Liver (tissue), 3 donors: Measurements from ENCODE around the gene BEST4.

ENCODE experiments used
- CTCF ChIP-seq: fragments of 150-350 bp; IDR thresholded peaks from 2 replicates; pipeline ENCODE4 v1.5.1; 2017; ENCODE audit warnings: improper control_type of control experiment, low read depth, low read length; ENCODE audit not compliant: missing input control
- EGR1 ChIP-seq, 2 donors: IDR thresholded peaks; 2 replicates each; pipeline ENCODE4 v1.6.1; 2016 to 2018; ENCODE audit warnings: antibody characterized with exemption in 2 of 2, low read depth in 2 of 2
- FOXA1 ChIP-seq: IDR thresholded peaks from 2 replicates; pipeline ENCODE4 v1.6.1; 2016; ENCODE audit warnings: antibody characterized with exemption
- JUND ChIP-seq, 2 donors: IDR thresholded peaks; 2 replicates each; pipeline ENCODE4 v1.6.1; 2016; ENCODE audit warnings: antibody characterized with exemption in 2 of 2
- NR2F2 ChIP-seq: IDR thresholded peaks from 2 replicates; pipeline ENCODE4 v1.6.1; 2016; ENCODE audit warnings: antibody characterized with exemption
- RAD21 ChIP-seq, 2 donors: IDR thresholded peaks; 2 replicates each; pipeline ENCODE4 v1.6.1; 2016; ENCODE audit warnings: antibody characterized with exemption in 2 of 2, mild to moderate bottlenecking in 2 of 2
- RXRA ChIP-seq, 2 donors: IDR thresholded peaks; 2 replicates each; pipeline ENCODE4 v1.6.1; 2017 to 2018; ENCODE audit warnings: antibody characterized with exemption in 2 of 2, mild to moderate bottlenecking in 1 of 2
- SP1 ChIP-seq: IDR thresholded peaks from 2 replicates; pipeline ENCODE4 v1.6.1; 2018; ENCODE audit warnings: antibody characterized with exemption, mild to moderate bottlenecking
- TAF1 ChIP-seq: conservative IDR thresholded peaks from 2 replicates; pipeline ENCODE4 v1.6.1; 2016; ENCODE audit warnings: antibody characterized with exemption, mild to moderate bottlenecking
- YY1 ChIP-seq: IDR thresholded peaks from 2 replicates; pipeline ENCODE4 v1.6.1; 2016; ENCODE audit warnings: antibody characterized with exemption, mild to moderate bottlenecking
- ZBTB33 ChIP-seq: IDR thresholded peaks from 2 replicates; pipeline ENCODE4 v1.6.1; 2016; ENCODE audit warnings: antibody characterized with exemption
- TF ChIP-seq, protein P1 (sequence below): IDR thresholded peaks from 2 replicates; pipeline ENCODE4 v1.6.1; 2016; ENCODE audit warnings: antibody characterized with exemption
- TF ChIP-seq, protein P2 (sequence below): IDR thresholded peaks from 2 replicates; pipeline ENCODE4 v1.6.1; 2016; ENCODE audit warnings: antibody characterized with exemption, mild to moderate bottlenecking
- TF ChIP-seq, protein P3 (sequence below): IDR thresholded peaks from 2 replicates; pipeline ENCODE4 v1.6.1; 2016; ENCODE audit warnings: antibody characterized with exemption
- donor health status: healthy.
- donor health status: healthy.

DNA sequence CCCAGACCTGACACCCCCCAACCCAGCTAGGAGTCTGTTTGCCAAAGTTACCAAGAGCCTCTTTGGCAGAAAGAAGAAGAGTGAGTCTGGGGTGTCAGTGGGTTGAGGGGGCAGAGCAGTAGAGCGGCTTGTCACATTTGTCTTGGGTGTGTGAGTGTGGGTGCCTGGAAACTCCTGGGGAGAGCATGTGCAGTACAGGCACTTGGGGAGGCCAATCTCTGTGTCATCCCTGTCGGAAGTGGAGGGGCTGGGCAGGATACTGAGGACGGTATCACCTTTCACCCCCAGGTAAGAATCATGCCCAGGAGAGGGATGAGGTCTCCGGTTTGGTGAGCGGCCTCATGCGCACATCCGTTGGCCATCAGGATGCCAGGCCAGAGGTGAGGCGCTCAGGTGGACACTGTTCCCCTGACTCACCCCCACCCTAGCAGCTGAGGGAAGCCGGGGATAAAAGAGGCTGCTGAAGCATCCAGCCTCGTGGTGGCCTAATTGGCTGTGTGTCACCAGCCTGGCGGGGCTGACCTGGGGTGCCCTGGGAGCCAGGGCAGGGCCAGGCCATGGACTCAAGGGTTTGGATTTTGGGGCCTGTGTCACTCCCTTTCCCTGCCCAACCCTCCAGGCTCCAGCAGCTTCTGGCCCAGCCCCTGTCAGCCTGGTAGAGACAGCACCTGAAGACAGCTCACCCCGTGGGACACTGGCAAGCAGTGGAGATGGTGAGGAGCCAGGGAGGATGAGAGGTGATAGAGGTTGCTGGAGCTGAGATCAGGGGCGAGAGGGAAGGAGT lies 15.5 kb upstream of the BEST4 start:
- TF ChIP-seq YY1 (no peak), RAD21 (IDR thresholded peaks at IDR 0.05) (no peak), JUND (IDR thresholded peaks at IDR 0.05) (no peak), NR2F2 (no peak), CTCF (no peak), FOXA1 (no peak), RXRA (IDR thresholded peaks at IDR 0.05) (no peak), TAF1 (no peak), ZBTB33 (no peak), SP1 (no peak), EGR1 (IDR thresholded peaks at IDR 0.05; ENCODE audit: low read depth in 2 of 2) (no peak)
- TF ChIP-seq, protein P1, sequence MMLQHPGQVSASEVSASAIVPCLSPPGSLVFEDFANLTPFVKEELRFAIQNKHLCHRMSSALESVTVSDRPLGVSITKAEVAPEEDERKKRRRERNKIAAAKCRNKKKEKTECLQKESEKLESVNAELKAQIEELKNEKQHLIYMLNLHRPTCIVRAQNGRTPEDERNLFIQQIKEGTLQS = no peak
- TF ChIP-seq, protein P2, sequence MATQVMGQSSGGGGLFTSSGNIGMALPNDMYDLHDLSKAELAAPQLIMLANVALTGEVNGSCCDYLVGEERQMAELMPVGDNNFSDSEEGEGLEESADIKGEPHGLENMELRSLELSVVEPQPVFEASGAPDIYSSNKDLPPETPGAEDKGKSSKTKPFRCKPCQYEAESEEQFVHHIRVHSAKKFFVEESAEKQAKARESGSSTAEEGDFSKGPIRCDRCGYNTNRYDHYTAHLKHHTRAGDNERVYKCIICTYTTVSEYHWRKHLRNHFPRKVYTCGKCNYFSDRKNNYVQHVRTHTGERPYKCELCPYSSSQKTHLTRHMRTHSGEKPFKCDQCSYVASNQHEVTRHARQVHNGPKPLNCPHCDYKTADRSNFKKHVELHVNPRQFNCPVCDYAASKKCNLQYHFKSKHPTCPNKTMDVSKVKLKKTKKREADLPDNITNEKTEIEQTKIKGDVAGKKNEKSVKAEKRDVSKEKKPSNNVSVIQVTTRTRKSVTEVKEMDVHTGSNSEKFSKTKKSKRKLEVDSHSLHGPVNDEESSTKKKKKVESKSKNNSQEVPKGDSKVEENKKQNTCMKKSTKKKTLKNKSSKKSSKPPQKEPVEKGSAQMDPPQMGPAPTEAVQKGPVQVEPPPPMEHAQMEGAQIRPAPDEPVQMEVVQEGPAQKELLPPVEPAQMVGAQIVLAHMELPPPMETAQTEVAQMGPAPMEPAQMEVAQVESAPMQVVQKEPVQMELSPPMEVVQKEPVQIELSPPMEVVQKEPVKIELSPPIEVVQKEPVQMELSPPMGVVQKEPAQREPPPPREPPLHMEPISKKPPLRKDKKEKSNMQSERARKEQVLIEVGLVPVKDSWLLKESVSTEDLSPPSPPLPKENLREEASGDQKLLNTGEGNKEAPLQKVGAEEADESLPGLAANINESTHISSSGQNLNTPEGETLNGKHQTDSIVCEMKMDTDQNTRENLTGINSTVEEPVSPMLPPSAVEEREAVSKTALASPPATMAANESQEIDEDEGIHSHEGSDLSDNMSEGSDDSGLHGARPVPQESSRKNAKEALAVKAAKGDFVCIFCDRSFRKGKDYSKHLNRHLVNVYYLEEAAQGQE = no peak
- TF ChIP-seq, protein P3, sequence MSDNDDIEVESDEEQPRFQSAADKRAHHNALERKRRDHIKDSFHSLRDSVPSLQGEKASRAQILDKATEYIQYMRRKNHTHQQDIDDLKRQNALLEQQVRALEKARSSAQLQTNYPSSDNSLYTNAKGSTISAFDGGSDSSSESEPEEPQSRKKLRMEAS = no peak
